Lung microvascular endothelial cell (primary cell): ENCODE measurements around the gene SLC11A1. TPM values are rescaled to one million over a fixed set of nuclear protein-coding genes. Genes with fewer than 3 reads are reported as not detected.

ENCODE experiments used
- DNase-seq, 2 donors: peaks; one replicate each; pipeline versions ENCODE4 v3.0.0 to v3.0.0-alpha.2; 2010; ENCODE audit warnings: low read depth in 2 of 2
- total RNA-seq: library from RNA; depleted of rRNA; stranded (reverse); fragments of >200 nt; gene quantifications from 2 replicates; pipeline ENCODE4 v1.2.1, GENCODE V29; 2014

Gene SLC11A1
- total RNA-seq, 1 donor from 2014 or later: 0.20 TPM

- DNase-seq: no peak
Measured at GRCh38 chr2:218366621-218367414, 15.3 kb upstream of the SLC11A1 start.

DNA sequence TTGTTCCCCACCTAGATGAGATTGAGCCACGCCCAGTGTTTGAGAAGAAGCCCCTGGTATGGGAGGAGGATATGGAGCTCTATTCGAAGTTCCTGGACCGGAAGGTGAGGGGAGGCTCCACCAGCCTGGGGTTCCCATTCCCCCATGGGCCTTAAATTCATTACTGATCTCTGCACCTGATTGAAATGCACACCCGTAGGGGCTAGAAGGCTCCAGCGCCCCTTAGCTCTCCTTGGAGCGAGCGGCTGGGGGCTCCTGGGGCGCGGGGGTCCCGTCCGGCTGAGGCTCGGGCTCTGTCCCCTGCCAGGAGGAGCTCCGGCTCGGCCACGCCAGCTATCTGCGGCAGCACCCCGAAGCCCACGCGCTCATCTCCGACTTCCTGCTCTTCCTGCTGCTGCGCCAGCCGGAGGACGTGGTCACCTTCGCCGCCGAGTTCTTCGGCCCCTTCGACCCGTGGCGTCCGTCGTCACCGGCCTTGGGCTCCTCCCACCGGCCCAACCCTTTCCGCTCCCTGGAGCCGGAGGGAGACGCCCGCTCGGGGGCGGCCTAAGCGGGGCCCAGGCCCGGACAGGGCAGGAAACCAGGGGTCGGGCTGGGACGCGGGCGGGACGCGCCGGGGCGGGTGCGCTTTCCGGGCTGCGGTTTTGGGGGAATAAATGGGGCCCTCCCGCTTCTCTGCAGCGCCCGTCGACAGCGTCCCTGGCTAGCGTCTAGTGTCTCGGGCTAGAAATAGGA is 14.5 kb upstream of the SLC11A1 start:
- peak; percentile 47 to 51 for DNase-seq

- DNase-seq: no peak
Measured at GRCh38 chr2:218368150-218368528, 13.9 kb upstream of the SLC11A1 start.

- no peak for DNase-seq
Measured at GRCh38 chr2:218368621-218369153, 13.4 kb upstream of the SLC11A1 start.

- DNase-seq: no peak
Measured at GRCh38 chr2:218369330-218369729, 12.7 kb upstream of the SLC11A1 start.

DNA sequence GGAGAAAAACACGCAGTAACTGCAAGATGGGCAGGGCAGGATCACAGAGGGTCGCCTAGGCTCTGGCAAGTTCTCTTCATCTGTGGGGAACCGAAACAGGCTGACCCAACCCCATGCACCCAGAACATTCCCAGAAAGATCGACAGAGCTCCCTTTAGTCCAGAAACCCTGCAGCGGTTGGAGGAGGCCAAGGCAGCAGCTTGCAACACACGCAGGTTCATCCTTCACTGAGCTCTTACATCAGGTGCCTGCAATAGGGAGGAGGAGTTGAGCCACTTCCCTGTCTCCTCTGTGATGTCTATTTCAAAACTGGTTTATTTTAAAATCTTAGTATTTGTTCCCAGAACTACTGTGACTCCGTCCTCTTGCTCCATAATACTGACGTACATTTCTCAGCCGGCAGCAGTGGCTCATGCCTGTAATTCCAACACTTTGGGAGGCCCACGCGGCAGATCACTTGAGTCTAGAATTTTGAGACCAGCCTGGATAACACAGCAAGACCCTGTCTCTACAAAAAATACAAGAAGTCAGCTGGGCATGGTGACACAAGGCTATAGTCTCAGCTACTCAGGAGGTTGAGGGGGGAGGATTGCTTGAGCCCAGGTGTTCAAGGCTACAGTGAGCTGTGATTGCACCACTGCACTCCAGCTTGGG is 11.5 kb upstream of the SLC11A1 start:
- DNase-seq: no peak

- DNase-seq: no peak
Measured at GRCh38 chr2:218371983-218372350, 10.1 kb upstream of the SLC11A1 start.

DNA sequence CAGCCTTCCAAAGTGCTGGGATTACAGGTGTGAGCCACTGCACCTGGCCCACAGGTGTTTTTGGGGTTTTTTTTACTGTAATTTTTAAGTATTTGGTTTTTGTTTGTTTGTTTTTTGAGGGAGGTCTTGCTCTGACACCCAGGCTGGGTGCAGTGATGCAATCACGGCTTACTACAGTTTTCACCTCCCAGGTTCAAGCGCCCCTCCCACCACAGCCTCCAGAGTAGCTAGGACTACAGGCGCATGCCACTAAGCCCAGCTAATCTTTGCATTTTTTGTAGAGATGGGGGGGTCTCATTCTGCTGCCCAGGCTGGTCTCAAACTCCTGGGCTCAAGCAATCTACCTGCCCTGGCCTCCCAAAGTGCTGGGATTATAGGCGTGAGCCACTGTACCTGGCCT is 7.3 kb upstream of the SLC11A1 start:
- DNase-seq: no peak

DNA sequence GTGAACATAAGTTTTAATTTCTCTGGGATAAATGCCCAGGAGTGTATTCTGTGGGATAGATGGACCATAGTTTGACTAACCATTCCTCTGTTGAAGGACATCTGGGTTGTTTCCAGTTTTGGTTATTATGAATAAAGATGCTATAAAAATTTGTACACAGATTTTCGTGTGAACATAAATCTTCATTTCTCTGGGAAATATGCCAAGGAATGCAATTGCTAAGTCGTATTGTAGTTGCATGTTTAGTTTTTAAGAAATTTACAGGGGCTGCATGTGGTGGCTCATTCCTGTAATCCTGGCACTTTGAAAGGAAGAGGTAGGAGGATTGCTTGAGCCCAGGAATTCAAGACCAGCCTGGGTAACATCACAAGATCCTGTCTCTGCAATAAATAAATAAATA is 6.9 kb upstream of the SLC11A1 start:
- DNase-seq: peak in 1 of 2 donors; percentile 79

DNA sequence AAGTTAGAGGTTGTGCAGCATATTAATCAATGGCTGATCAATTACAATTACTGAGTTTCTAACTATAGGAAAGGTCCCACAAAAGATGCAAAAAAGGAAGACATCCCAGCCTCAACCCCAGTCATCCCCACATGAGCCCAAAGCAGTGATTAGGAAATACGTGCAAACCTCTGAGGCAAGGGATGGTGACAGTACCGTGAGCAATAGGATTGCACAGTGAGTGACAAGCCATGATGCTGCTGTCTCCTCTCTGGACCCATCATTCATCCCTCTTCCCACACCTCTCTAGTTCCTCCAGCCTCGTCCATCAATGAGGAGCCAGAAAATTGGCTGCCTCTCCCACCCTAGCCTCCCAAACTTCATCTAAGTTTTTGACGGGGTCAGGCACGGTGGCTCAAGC is 4.0 kb upstream of the SLC11A1 start:
- no peak for DNase-seq

- no peak for DNase-seq
Measured at GRCh38 chr2:218382785-218383184, 712 bp downstream of the SLC11A1 start.

- DNase-seq: no peak
Measured at GRCh38 chr2:218383892-218384519, 1.9 kb downstream of the SLC11A1 start.

DNA sequence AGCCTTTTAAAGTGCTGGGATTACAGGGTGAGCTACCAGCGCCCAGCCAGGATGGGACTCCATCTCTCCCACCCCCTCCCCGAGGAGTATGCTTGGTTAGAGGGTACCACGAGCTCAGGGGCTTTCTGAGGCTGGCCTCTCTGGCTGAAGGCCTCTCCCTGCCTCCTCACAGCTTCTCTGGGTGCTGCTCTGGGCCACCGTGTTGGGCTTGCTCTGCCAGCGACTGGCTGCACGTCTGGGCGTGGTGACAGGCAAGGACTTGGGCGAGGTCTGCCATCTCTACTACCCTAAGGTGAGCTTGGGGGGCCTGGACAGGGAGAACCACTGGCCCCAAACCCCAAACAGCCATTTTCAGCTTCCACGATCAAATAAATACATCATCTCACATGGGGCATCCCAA is 2.9 kb downstream of the SLC11A1 start:
- no peak for DNase-seq

- DNase-seq: no peak
Measured at GRCh38 chr2:218386505-218387368, 4.7 kb downstream of the SLC11A1 start.

DNA sequence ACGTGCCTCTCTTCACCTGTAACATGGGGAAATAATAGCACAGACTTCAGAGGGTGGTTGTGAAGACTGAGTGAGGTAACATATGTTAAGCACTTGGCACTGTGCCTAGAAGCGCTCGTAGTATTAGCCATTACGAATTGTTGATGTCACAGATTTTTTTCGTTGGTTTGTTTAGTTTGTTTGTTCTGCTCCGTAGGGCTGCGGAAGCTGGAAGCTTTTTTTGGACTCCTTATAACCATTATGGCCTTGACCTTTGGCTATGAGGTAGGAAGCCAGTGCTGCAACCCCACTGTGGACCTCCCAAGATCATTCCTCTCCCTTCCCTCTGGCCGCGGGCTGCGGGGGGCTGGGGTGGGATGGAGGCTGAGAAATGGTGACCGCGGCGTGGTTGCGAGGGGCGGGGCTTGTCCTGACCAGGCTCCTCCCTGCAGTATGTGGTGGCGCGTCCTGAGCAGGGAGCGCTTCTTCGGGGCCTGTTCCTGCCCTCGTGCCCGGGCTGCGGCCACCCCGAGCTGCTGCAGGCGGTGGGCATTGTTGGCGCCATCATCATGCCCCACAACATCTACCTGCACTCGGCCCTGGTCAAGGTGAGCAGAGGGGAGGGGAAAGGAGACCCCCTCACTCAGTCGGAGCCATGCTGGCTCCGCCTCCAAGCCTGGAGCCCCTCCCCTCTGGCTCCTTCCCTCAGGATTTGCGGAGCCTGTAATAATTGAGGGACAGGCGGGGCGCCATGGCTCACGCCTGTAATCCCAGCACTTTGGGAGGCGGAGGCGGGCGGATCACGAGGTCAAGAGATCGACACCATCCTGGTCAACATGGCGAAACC is 5.5 kb downstream of the SLC11A1 start:
- DNase-seq: peak; percentile 63 to 75

GRCh38 chr2:218389333-218390150 is 7.5 kb downstream of the SLC11A1 start:
- DNase-seq: no peak

- DNase-seq: no peak
Measured at GRCh38 chr2:218391202-218391601, 9.1 kb downstream of the SLC11A1 start.

DNA sequence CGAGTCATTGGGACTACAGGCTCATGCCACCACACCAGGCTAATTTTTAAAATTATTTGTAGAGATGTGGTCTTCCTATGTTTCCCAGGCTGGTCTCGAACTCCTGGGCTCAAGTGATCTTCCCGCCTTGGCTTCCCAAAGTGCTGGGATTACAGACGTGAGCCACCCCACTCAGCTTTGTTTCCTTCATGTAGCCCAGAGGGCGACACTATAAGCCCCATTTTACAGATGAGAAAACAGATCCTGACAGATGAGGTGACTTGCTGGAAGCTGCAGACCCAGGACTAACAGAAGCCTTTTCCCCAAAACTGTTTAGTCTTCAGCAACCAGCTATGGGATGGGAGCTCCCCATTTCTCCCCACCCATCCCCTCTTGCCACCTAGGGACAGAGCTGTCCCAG is 10.4 kb downstream of the SLC11A1 start:
- no peak for DNase-seq

GRCh38 chr2:218392891-218393462 is 10.9 kb downstream of the SLC11A1 start:
- no peak for DNase-seq
